Dedifferentiated amniotic fluid mesenchymal stem cell (primary cell): ENCODE measurements around the gene C1QC.

Experiments used
- DNase-seq: peaks from one replicate; pipeline ENCODE4 v3.0.0-alpha.2; 2016; ENCODE audit errors: extremely low spot score

C1QC gene

DNA sequence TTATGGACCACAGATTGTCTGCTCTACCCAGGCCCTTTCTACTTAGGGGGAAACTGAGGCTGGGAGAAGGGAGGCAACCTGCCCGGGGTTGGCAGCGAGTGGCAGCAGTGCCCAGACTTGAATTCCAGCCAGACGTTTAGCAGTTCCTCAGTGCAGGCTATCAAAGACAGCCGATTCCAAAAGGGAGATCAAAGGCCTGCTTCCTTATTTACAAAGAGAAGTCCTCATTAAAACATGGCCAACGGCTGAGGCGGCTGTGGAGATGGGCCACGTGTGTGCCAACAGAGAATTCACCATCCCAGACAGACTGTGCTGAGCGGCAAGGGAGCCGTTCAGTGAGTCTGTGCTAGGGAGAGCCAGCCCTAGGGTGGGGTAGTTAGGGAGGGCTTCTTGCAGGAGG lies 37.3 kb downstream of the C1QC start:
- no peak for DNase-seq

DNA sequence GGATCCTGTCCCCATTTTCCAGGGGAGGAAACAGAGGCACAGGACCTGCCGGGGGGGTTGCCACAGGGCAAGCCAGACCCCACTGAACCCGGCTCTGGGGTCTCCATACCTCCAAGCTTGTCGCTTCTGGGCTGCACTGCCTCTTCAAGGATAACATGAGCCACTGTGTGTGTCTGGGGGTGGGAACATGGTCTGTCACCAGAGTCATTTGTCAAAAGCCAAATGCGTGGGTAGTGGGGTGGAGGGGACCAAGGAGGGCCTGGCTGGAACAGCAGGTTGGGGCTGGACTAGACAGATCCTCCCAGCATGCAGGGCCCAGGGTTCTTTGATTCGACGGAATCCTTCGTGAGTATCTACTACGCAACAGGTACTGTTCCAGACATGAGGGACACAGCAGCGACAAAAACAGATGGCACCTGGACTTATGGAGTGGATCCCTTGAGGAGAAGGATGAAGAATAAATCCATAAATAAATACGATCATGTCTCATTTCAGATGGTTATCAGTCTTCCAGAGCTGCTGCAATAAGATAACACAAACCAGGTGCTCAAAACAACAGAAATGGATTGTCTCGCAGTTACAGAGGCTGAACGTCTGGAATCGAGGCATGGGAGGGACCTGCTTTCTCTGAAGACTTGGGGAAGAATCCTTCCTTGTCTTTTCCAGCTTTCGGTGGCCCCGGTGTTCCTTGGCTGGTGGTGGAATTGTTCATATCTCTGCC lies 38.3 kb downstream of the C1QC start:
- DNase-seq: no peak

DNA sequence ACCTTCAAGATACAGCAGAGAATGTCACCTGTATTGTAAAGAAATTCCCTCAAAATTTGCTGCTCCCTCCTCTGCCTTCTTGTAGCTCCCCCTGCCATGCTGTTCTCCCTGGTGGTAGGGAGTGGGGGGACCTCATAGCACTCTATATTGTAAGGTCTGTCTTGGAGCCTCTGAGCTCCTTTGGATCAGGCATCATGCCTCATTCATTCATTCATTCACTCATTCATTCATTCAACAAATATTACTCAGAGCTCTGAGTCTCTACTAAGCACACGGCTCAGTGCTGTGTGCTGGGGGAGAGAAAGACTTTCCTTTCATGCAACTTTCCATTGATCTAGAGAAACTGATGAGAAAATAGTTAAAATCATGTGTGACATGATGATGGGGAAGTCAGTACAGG lies 40.1 kb downstream of the C1QC start:
- DNase-seq: no peak

DNA sequence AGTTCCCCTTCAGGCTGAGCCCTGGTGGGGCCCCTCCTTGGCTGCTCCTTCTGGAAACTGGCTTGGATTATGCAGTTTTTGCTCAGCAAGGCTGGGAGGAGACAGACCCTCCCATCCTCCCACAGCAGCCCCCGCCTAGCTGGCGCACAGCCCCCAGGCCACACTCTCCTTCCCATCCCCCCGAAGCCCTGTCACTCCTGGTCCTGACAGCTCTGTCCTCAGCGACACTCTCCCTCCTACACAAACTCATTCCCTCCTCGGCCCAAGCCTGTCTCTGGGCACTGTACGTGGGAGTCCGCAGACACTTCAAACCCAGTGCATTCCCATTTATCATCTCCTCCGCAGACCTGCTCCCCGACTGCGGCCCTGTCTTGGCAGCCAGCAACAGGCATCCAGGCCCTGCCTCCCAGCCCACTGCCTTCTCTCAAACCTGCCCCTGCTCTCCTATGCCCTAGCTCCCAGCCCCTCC lies 42.2 kb downstream of the C1QC start:
- no peak for DNase-seq

GRCh38 chr1:22687191-22687590 lies 43.8 kb downstream of the C1QC start:
- DNase-seq: no peak

DNA sequence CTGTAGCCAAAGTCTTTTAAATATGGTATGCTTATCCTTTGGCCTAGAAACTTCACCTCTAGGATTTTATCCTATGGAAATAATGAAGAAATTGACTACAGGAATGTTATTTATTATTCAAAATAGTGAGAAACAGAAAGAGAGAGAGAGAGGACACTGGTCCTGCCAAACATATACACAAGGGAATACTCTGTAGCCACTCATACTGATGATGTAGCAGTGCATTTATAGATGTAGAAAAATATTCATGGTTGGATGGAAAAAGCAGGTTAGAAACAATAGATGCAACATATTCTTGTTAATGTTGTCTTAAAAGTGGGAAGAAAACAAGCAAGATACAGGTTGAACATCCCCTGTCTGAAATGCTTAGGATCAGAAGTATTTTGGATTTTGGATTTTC lies 45.0 kb downstream of the C1QC start:
- no peak for DNase-seq

DNA sequence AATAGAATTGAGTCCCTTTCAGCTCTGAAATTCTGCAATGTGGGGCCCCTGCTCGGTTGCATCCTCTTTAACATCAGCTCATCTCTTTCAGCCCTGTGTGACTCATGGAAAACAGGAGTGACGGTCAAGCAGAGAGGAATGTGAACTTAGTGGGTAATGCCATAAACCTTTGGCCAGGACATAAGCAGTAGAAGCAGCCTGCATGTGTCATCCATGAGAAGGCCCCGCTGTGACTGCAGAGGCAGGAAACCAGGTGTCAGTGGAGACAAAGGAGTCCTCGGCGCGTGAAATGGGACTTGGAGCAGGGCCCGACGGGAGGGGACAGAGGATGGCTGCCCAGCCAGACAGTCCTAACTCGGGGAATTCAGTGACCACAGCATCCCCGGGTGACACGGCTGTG lies 46.1 kb downstream of the C1QC start:
- DNase-seq: peak; percentile 40

- no peak for DNase-seq
These were observed 47.8 kb downstream of the C1QC start for GRCh38 chr1:22691031-22691753.

DNA sequence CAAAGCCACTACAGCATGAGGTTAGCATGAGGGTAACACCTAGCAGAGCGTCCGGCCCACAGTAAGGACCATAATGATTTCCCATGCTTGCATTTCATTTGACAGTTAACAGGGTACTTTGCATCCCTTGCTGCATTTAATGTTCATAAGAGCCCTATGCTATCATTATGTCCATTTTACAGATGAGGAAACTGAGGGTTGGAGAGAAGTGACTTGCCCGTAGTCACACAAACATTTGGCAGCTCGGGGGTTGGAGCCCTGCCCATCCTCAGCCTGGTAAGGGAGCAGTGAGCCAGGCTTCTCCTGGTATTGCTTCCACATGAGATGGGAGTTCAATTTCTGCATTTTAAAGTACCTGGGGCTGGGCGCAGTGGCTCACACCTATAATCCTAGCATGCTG lies 50.7 kb downstream of the C1QC start:
- DNase-seq: no peak

- DNase-seq: no peak
These were observed 53.2 kb downstream of the C1QC start for GRCh38 chr1:22696610-22697009.
